ENCODE data around the gene TRPV2.

GRCh38 chr17:16475179-16475704 lies 59.9 kb downstream of the TRPV2 start:
- TF ChIP-seq CTCF (IDR thresholded peaks at IDR 0.05 in 4 of 5, conservative IDR thresholded peaks at IDR 0.05 in 1 of 5) (no peak), POLR2A (IDR thresholded peaks at IDR 0.05) (no peak)
